Mesendoderm (in vitro differentiated cells): ENCODE data around the gene STAT4.

Source experiments
- DNase-seq: peaks from one replicate; pipeline ENCODE4 v3.0.0; 2013
- H2AK5ac ChIP-seq: 2 replicates; pipeline ENCODE4 v1.6.1; 2013; ENCODE audit warnings: low read length, inconsistent platforms
- H2BK120ac ChIP-seq: 2 replicates; pipeline ENCODE4 v1.6.1; 2013; ENCODE audit warnings: low read depth, mild to moderate bottlenecking, low read length, moderate library complexity, mixed read lengths
- H2BK15ac ChIP-seq: replicated peaks from 2 replicates; pipeline ENCODE4 v1.6.1; 2013; ENCODE audit warnings: low read depth, mild to moderate bottlenecking, moderate library complexity
- H2BK5ac ChIP-seq: 2 replicates; pipeline ENCODE4 v1.6.1; 2013; ENCODE audit warnings: low read length, inconsistent platforms
- H3K18ac ChIP-seq: 2 replicates; pipeline ENCODE4 v1.6.1; 2013; ENCODE audit warnings: mild to moderate bottlenecking, low read length, mixed read lengths
- H3K23ac ChIP-seq: one replicate; pipeline ENCODE4 v1.6.1; 2013; ENCODE audit warnings: low read length
- H3K27ac ChIP-seq: 2 replicates; pipeline ENCODE4 v1.5.1; 2013; ENCODE audit warnings: low read depth, mild to moderate bottlenecking, inconsistent platforms, low read length, moderate library complexity
- H3K27me3 ChIP-seq: 2 replicates; pipeline ENCODE4 v1.6.1; 2013; ENCODE audit warnings: low read length, control low read depth, mild to moderate bottlenecking, inconsistent platforms; ENCODE audit not compliant: insufficient read depth, poor library complexity
- H3K36me3 ChIP-seq: 2 replicates; pipeline ENCODE4 v1.6.1; 2013; ENCODE audit warnings: low read length, inconsistent platforms; ENCODE audit not compliant: control insufficient read depth, insufficient read depth
- H3K4ac ChIP-seq: one replicate; pipeline ENCODE4 v1.6.1; 2013; ENCODE audit warnings: low read depth, mild to moderate bottlenecking, low read length, moderate library complexity
- H3K4me1 ChIP-seq: 2 replicates; pipeline ENCODE4 v1.6.1; 2013; ENCODE audit warnings: low read depth, low read length, inconsistent platforms; ENCODE audit not compliant: control insufficient read depth
- H3K4me2 ChIP-seq: 2 replicates; pipeline ENCODE4 v1.6.1; 2013; ENCODE audit warnings: low read length
- H3K4me3 ChIP-seq: 2 replicates; pipeline ENCODE4 v1.5.1; 2013; ENCODE audit warnings: mild to moderate bottlenecking, low read length
- H3K56ac ChIP-seq: one replicate; pipeline ENCODE4 v1.6.1; 2013; ENCODE audit warnings: low read length
- H3K79me1 ChIP-seq: 2 replicates; pipeline ENCODE4 v1.6.1; 2013; ENCODE audit warnings: low read length, inconsistent platforms
- H3K79me2 ChIP-seq: 2 replicates; pipeline ENCODE4 v1.6.1; 2013; ENCODE audit warnings: mild to moderate bottlenecking, low read length; ENCODE audit not compliant: control insufficient read depth, insufficient read depth
- H3K9ac ChIP-seq: 2 replicates; pipeline ENCODE4 v1.6.1; 2013; ENCODE audit warnings: low read length, inconsistent platforms
- H4K5ac ChIP-seq: one replicate; pipeline ENCODE4 v1.6.1; 2013; ENCODE audit warnings: low read length
- H4K8ac ChIP-seq: one replicate; pipeline ENCODE4 v1.6.1; 2013; ENCODE audit warnings: low read depth, mild to moderate bottlenecking, control low read depth, low read length, moderate library complexity
- WGBS: extraction: QIAGEN DNeasy Blood & Tissue Kit; methylation state at CpG from one replicate; pipeline ENCODE4 v1.1.7; 2013; ENCODE audit warnings: low lambda C conversion rate, missing lambda C conversion rate; ENCODE audit not compliant: insufficient coverage; ENCODE audit errors: extremely low coverage; 5-methylcytosine and 5-hydroxymethylcytosine counted together

Gene STAT4

DNA sequence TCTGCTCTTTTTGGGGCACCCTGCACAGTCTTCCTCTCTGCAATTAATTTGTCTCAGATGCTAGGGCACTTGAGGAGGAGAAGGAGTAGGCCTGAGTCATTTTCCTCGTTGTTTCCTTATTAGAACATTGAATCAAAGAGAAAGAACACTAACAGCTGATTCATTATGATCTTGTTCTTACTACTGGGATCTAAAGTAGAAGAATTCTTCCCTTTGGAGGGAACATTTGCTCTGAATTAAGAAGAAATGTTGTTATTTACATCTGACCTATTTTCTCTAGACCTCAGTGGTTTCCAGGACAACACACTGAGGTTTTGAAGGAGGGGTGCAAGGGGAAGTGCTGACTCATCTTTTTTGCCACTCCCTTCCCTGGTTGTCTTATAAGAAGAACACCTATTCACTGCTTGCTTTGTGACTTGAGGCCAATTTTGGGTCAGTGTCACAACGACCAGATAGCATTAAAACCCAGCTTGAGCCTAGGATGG is 112.5 kb downstream of the STAT4 start:
- Histone ChIP-seq H3K79me2 (no peaks in the 10 kb centered on the region), H3K4me1 (peaks cover 6% of the 10 kb centered on the region), H2BK15ac (peak overlapping the region; percentile 42), H3K18ac (peak overlapping the region; percentile 39), H2BK5ac (no peak overlapping the region), H3K27me3 (no peaks in the 10 kb centered on the region), H3K27ac (no peak overlapping the region), H4K8ac (no peak overlapping the region), H3K36me3 (no peaks in the 10 kb centered on the region), H3K4me2 (no peak overlapping the region), H2AK5ac (no peak overlapping the region), H3K4ac (no peak overlapping the region), H2BK120ac (peak overlapping the region; percentile 88), H3K56ac (no peak overlapping the region), H3K79me1 (no peaks in the 10 kb centered on the region), H3K9ac (no peak overlapping the region), H3K23ac (no peak overlapping the region), H4K5ac (no peak overlapping the region), H3K4me3 (no peak overlapping the region)
- no peak for DNase-seq
- WGBS, result no CpG with 5 or more reads among the region's 2 CpGs

DNA sequence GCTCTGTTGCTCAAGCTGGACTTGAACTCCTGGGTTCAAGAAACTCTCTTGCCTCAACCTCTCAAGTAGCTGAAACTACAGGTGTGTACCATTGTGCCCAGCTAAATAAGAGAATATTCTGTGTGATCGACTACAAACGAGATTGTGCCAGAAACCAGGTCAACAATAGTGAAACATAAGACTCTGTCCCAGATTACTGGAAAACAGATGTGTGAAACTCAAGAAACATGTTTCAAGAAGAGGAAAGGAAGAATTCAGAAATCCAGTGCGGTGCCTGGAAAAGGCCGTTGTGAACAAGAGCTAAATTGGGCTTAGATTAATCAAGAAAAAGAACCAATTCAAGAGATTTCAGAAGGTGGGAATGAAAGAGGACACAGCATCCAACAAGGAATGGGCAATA is 113.4 kb downstream of the STAT4 start:
- Histone ChIP-seq H3K4me2 (no peak overlapping the region), H2BK120ac (no peak overlapping the region), H3K56ac (no peak overlapping the region), H4K8ac (no peak overlapping the region), H3K36me3 (no peaks in the 10 kb centered on the region), H3K9ac (no peak overlapping the region), H3K4me1 (peaks cover 6% of the 10 kb centered on the region), H3K79me2 (no peaks in the 10 kb centered on the region), H2BK5ac (no peak overlapping the region), H2AK5ac (no peak overlapping the region), H3K79me1 (no peaks in the 10 kb centered on the region), H3K18ac (no peak overlapping the region), H3K4ac (no peak overlapping the region), H2BK15ac (no peak overlapping the region), H3K27ac (no peak overlapping the region), H3K4me3 (no peak overlapping the region), H3K27me3 (no peaks in the 10 kb centered on the region), H4K5ac (no peak overlapping the region), H3K23ac (no peak overlapping the region)
- WGBS, result no CpG with 5 or more reads among the region's 4 CpGs
- no peak for DNase-seq

- Histone ChIP-seq H4K5ac (no peak overlapping the region), H3K56ac (no peak overlapping the region), H3K79me2 (no peaks in the 10 kb centered on the region), H3K27ac (no peak overlapping the region), H3K4me1 (peaks cover 6% of the 10 kb centered on the region), H3K4ac (no peak overlapping the region), H2BK120ac (no peak overlapping the region), H4K8ac (peak overlapping the region; percentile 56), H3K18ac (no peak overlapping the region), H3K79me1 (no peaks in the 10 kb centered on the region), H3K4me3 (no peak overlapping the region), H2BK15ac (no peak overlapping the region), H3K9ac (no peak overlapping the region), H3K23ac (no peak overlapping the region), H3K27me3 (no peaks in the 10 kb centered on the region), H3K36me3 (no peaks in the 10 kb centered on the region), H2BK5ac (no peak overlapping the region), H3K4me2 (no peak overlapping the region), H2AK5ac (no peak overlapping the region)
- no peak for DNase-seq
- no CpG with 5 or more reads among the region's 2 CpGs for WGBS
Measured at GRCh38 chr2:191036363-191036762, 114.4 kb downstream of the STAT4 start.

- Histone ChIP-seq H3K18ac (no peak overlapping the region), H2AK5ac (no peak overlapping the region), H3K23ac (no peak overlapping the region), H3K4ac (no peak overlapping the region), H3K4me1 (peaks cover 2% of the 10 kb centered on the region), H3K27me3 (no peaks in the 10 kb centered on the region), H3K36me3 (no peaks in the 10 kb centered on the region), H2BK5ac (no peak overlapping the region), H2BK15ac (no peak overlapping the region), H3K9ac (no peak overlapping the region), H3K79me2 (no peaks in the 10 kb centered on the region), H3K4me3 (no peak overlapping the region), H4K5ac (no peak overlapping the region), H3K27ac (no peak overlapping the region), H3K79me1 (no peaks in the 10 kb centered on the region), H2BK120ac (no peak overlapping the region), H3K56ac (no peak overlapping the region), H3K4me2 (no peak overlapping the region), H4K8ac (no peak overlapping the region)
- no peak for DNase-seq
- WGBS, result no CpG with 5 or more reads among the region's 8 CpGs
Measured at GRCh38 chr2:191032588-191033429, 118.0 kb downstream of the STAT4 start.

- Histone ChIP-seq H2BK15ac (no peak overlapping the region), H2BK120ac (no peak overlapping the region), H3K56ac (no peak overlapping the region), H3K4me3 (no peak overlapping the region), H3K18ac (no peak overlapping the region), H4K8ac (no peak overlapping the region), H2BK5ac (no peak overlapping the region), H3K23ac (no peak overlapping the region), H3K4ac (no peak overlapping the region), H3K36me3 (no peaks in the 10 kb centered on the region), H3K4me2 (no peak overlapping the region), H3K79me2 (no peaks in the 10 kb centered on the region), H4K5ac (no peak overlapping the region), H2AK5ac (no peak overlapping the region), H3K4me1 (peaks cover 2% of the 10 kb centered on the region), H3K27ac (no peak overlapping the region), H3K79me1 (no peaks in the 10 kb centered on the region), H3K9ac (no peak overlapping the region), H3K27me3 (no peaks in the 10 kb centered on the region)
- WGBS, result no CpG with 5 or more reads among the region's 2 CpGs
- DNase-seq, result no peak
Measured at GRCh38 chr2:191031256-191031655, 119.5 kb downstream of the STAT4 start.
